K562 (cell line): Measurements from ENCODE around the gene STX1B. TPM values are rescaled to one million over a fixed set of nuclear protein-coding genes. Genes with fewer than 3 reads are reported as not detected.

Experiments
- BRD4 ChIP-seq: fragments of 200-600 bp; sonication (generic); IDR thresholded peaks from 2 replicates; pipeline ENCODE4 v1.6.1; 2017; ENCODE audit warnings: inconsistent platforms
- CBFB ChIP-seq: sonication (generic); formaldehyde crosslinking; IDR thresholded peaks from 2 replicates; pipeline ENCODE4 v1.4.0; 2020; ENCODE audit warnings: mild to moderate bottlenecking, missing genetic modification reagents
- CBX2 ChIP-seq: fragments of 200-600 bp; sonication (generic); IDR thresholded peaks from one replicate; pipeline ENCODE4 v1.6.1; 2012; ENCODE audit warnings: mild to moderate bottlenecking, low read length, inconsistent platforms; ENCODE audit not compliant: insufficient read depth, poor library complexity, severe bottlenecking
- ERF ChIP-seq: fragments of 450-650 bp; formaldehyde crosslinking; IDR thresholded peaks from 2 replicates; pipeline ENCODE4 v1.4.0; 2020; ENCODE audit warnings: mild to moderate bottlenecking, mixed read lengths
- HMGN3 ChIP-seq: IDR thresholded peaks from 2 replicates; pipeline ENCODE4 v1.6.1; 2011; ENCODE audit warnings: borderline replicate concordance, low read depth, mild to moderate bottlenecking, mixed read lengths, low read length; ENCODE audit not compliant: insufficient read length; ENCODE audit errors: extremely low read depth
- NFE2L1 ChIP-seq: fragments of 450-650 bp; IDR thresholded peaks from 2 replicates; pipeline ENCODE4 v1.6.1; 2016; ENCODE audit warnings: missing genetic modification characterization, low read depth, mild to moderate bottlenecking, missing compliant biosample characterization, moderate library complexity, borderline replicate concordance
- PHB2 ChIP-seq: fragments of 450-650 bp; IDR thresholded peaks from 2 replicates; pipeline ENCODE4 v1.6.1; 2017; ENCODE audit warnings: low read depth
- RAD51 ChIP-seq: fragments of 450-650 bp; IDR thresholded peaks from 2 replicates; pipeline ENCODE4 v1.7.1; 2016; ENCODE audit warnings: low read depth, mild to moderate bottlenecking, borderline replicate concordance
- RB1 ChIP-seq: fragments of 450-650 bp; IDR thresholded peaks from 2 replicates; pipeline ENCODE4 v1.6.1; 2017; ENCODE audit warnings: low read depth, mild to moderate bottlenecking
- RBM14 ChIP-seq: fragments of 200-400 bp; formaldehyde crosslinking; IDR thresholded peaks from 2 replicates; pipeline ENCODE4 v1.6.1; 2018; ENCODE audit warnings: low read depth, mild to moderate bottlenecking, low read length, moderate library complexity, borderline replicate concordance; ENCODE audit not compliant: insufficient read depth
- RFX5 ChIP-seq: IDR thresholded peaks from 2 replicates; pipeline ENCODE4 v1.6.1; 2011; ENCODE audit warnings: low read depth, mild to moderate bottlenecking, improper control_type of control experiment, low read length
- STAG1 ChIP-seq: sonication (generic); formaldehyde crosslinking; IDR thresholded peaks from 2 replicates; pipeline ENCODE4 v1.5.0; 2020; ENCODE audit warnings: missing genetic modification reagents, borderline replicate concordance
- TGIF2 ChIP-seq: sonication (generic); formaldehyde crosslinking; IDR thresholded peaks from 2 replicates; pipeline ENCODE4 v1.8.1; 2022; ENCODE audit warnings: mild to moderate bottlenecking, missing genetic modification reagents, moderate library complexity
- TRIM24 ChIP-seq, 2 experiments: fragments of 450-650 bp; IDR thresholded peaks; 2 replicates each; pipeline ENCODE4 v1.6.1; 2016
- ZFP30 ChIP-seq: fragments of 250-450 bp; sonication (Bioruptor Pico); IDR thresholded peaks from 2 replicates; pipeline ENCODE4 v1.8.0; 2022; ENCODE audit warnings: moderate library complexity, mild to moderate bottlenecking, inconsistent platforms, borderline replicate concordance
- polyA plus RNA-seq, 8 experiments: library from polyadenylated mRNA; depleted of rRNA in 4 of 8; stranded (reverse) in 5 of 8; unstranded in 3 of 8; fragments of >200 nt; fragmentation: Nextera tagmentation in 2 of 8; fragmentation: Illumina TruSeq in 1 of 8; extraction: Ambion mirVana in 2 of 8; extraction: Trizol in 1 of 8; gene quantifications; 2 replicates each; pipeline versions ENCODE4 v1.2.1 to v1.2.3, GENCODE V29; 2011 to 2014; ENCODE audit warnings: inconsistent platforms in 1 of 8, missing spikeins in 1 of 8
- total RNA-seq, 7 experiments: library from RNA; depleted of rRNA in 6 of 7; stranded (reverse); fragments of >200 nt in 6 of 7; fragmentation: Illumina TruSeq in 2 of 7; extraction: Trizol in 2 of 7; gene quantifications; 2 replicates each; pipeline versions ENCODE4 v1.2.1 to v1.2.3, GENCODE V29; 2011 to 2021; ENCODE audit warnings: low replicate concordance in 1 of 7
- TF ChIP-seq, protein P1 (sequence below): fragments of 450-650 bp; formaldehyde crosslinking; IDR thresholded peaks from 2 replicates; pipeline ENCODE4 v1.4.0; 2020; ENCODE audit warnings: mild to moderate bottlenecking, moderate library complexity
- TF ChIP-seq, protein P2 (sequence below): fragments of 200-800 bp; sonication (Bioruptor generic); IDR thresholded peaks from 2 replicates; pipeline ENCODE4 v1.6.1; 2017; ENCODE audit warnings: missing genetic modification characterization, missing compliant biosample characterization
- TF ChIP-seq, protein P3 (sequence below): fragments of 250-450 bp; sonication (Bioruptor Pico); IDR thresholded peaks from 2 replicates; pipeline ENCODE4 v1.4.0; 2020

Gene STX1B
- total and polyA plus RNA-seq, 9 of the 15 experiments (the other 6 are each of a cell fraction or from before 2014, with no cell fraction given), result 0.07 to 2.5 (median 0.86) TPM

DNA sequence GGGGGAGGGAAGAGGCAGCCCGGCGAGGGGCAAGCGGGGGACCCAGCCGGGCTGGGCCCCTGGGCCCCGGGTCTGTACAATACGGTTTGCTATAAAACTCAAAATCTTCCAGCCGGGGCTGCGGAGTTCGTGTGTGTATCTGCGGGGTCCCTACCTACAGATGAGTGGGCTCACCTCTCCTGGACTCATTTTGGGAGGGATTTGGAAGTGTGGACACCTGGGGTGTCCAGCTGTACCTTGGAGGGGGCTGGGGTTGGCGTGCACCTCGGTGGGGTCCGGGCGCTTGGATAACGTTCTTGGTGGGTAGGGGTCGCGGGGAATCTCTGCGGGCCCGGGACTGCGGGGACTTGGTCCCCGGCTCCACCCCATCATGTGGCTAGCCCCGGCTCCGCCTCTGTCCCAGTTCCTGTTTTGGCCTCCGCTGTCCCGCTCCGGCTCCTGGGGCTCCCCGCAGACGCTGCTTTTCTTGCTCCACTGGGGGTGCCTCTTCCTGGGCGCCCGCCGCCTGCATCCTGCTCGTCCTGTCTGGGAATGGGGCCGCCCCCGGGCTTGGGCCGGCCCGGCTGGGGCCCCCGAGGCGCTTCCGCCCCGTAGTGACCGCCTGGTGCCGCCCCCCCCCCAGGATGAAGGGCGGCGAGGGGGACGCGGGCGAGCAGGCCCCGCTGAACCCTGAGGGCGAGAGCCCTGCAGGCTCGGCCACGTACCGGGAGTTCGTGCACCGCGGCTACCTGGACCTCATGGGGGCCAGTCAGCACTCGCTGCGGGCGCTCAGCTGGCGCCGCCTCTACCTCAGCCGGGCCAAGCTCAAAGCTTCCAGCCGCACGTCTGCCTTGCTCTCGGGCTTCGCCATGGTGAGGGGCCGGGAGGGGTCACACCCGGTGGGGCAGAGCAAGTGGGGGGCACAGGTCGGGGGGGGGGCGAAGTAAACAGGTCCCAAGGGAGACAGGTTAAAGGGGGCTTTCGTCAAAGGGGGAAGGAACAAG lies 61.5 kb downstream of the STX1B start, which contains the start of gene ORAI3 (continued):
- TF ChIP-seq BRD4 (peak; percentile 47; the same call in 1 of the 2 replicates), CBX2 (no peak), STAG1 (CRISPR knock-in tag) (no peak), PHB2 (no peak), NFE2L1 (tag) (no peak), CBFB (CRISPR knock-in tag) (no peak), RB1 (0 out of 2 replicates have a peak, but pooled peaks have one; percentile 48), RAD51 (peak; percentile 38; the same call in 1 of the 2 replicates), HMGN3 (peak; percentile 40), ERF (CRISPR knock-in tag) (0 out of 2 replicates have a peak, but pooled peaks have one; percentile 70), ZFP30 (CRISPR knock-in tag) (no peak), TRIM24 (IDR thresholded peaks at IDR 0.05) (0 out of 4 replicates have a peak, but pooled peaks of 1 of the 2 experiments have one; percentile 24), TGIF2 (CRISPR knock-in tag) (peak; percentile 15; the same call in 1 of the 2 replicates), RFX5 (no peak), RBM14 (0 out of 2 replicates have a peak, but pooled peaks have one; percentile 73)
- TF ChIP-seq, protein P1, sequence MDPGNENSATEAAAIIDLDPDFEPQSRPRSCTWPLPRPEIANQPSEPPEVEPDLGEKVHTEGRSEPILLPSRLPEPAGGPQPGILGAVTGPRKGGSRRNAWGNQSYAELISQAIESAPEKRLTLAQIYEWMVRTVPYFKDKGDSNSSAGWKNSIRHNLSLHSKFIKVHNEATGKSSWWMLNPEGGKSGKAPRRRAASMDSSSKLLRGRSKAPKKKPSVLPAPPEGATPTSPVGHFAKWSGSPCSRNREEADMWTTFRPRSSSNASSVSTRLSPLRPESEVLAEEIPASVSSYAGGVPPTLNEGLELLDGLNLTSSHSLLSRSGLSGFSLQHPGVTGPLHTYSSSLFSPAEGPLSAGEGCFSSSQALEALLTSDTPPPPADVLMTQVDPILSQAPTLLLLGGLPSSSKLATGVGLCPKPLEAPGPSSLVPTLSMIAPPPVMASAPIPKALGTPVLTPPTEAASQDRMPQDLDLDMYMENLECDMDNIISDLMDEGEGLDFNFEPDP (CRISPR knock-in tag), result no peak
- TF ChIP-seq, protein P2, sequence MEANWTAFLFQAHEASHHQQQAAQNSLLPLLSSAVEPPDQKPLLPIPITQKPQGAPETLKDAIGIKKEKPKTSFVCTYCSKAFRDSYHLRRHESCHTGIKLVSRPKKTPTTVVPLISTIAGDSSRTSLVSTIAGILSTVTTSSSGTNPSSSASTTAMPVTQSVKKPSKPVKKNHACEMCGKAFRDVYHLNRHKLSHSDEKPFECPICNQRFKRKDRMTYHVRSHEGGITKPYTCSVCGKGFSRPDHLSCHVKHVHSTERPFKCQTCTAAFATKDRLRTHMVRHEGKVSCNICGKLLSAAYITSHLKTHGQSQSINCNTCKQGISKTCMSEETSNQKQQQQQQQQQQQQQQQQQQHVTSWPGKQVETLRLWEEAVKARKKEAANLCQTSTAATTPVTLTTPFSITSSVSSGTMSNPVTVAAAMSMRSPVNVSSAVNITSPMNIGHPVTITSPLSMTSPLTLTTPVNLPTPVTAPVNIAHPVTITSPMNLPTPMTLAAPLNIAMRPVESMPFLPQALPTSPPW (CRISPR knock-in tag), result peak; percentile 31
- TF ChIP-seq, protein P3, sequence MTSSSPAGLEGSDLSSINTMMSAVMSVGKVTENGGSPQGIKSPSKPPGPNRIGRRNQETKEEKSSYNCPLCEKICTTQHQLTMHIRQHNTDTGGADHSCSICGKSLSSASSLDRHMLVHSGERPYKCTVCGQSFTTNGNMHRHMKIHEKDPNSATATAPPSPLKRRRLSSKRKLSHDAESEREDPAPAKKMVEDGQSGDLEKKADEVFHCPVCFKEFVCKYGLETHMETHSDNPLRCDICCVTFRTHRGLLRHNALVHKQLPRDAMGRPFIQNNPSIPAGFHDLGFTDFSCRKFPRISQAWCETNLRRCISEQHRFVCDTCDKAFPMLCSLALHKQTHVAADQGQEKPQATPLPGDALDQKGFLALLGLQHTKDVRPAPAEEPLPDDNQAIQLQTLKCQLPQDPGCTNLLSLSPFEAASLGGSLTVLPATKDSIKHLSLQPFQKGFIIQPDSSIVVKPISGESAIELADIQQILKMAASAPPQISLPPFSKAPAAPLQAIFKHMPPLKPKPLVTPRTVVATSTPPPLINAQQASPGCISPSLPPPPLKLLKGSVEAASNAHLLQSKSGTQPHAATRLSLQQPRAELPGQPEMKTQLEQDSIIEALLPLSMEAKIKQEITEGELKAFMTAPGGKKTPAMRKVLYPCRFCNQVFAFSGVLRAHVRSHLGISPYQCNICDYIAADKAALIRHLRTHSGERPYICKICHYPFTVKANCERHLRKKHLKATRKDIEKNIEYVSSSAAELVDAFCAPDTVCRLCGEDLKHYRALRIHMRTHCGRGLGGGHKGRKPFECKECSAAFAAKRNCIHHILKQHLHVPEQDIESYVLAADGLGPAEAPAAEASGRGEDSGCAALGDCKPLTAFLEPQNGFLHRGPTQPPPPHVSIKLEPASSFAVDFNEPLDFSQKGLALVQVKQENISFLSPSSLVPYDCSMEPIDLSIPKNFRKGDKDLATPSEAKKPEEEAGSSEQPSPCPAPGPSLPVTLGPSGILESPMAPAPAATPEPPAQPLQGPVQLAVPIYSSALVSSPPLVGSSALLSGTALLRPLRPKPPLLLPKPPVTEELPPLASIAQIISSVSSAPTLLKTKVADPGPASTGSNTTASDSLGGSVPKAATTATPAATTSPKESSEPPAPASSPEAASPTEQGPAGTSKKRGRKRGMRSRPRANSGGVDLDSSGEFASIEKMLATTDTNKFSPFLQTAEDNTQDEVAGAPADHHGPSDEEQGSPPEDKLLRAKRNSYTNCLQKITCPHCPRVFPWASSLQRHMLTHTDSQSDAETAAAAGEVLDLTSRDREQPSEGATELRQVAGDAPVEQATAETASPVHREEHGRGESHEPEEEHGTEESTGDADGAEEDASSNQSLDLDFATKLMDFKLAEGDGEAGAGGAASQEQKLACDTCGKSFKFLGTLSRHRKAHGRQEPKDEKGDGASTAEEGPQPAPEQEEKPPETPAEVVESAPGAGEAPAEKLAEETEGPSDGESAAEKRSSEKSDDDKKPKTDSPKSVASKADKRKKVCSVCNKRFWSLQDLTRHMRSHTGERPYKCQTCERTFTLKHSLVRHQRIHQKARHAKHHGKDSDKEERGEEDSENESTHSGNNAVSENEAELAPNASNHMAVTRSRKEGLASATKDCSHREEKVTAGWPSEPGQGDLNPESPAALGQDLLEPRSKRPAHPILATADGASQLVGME, result 0 out of 2 replicates have a peak, but pooled peaks have one; percentile 28
